Activated CD8-positive, alpha-beta T cell treated with anti-CD3 and anti-CD28 coated beads for 36 hours (primary cell): ENCODE results near the gene KIF5B. TPM values are rescaled to one million over a fixed set of nuclear protein-coding genes. Genes with fewer than 3 reads are reported as not detected.
A peak's percentile ranks its signal among the peaks of the same experiment; 100 is the strongest.

Experiments used
- ATAC-seq: fragments of 200-7000 bp; cut with Tn5 transposase; one replicate; pipeline ENCODE4 v1.10.0; 2021; ENCODE audit warnings: mild to moderate bottlenecking, moderate library complexity
- CTCF ChIA-PET: fragments of 350-600 bp; sonication (Branson Sonifier 250); formaldehyde crosslinking; loops from one replicate; lab custom pipeline; 2021; ENCODE audit warnings: antibody characterized with exemption; lab: Charles Lee
- POLR2A ChIA-PET: fragments of 350-600 bp; sonication (Branson Sonifier 250); formaldehyde crosslinking; loops from one replicate; lab custom pipeline; 2021; ENCODE audit warnings: antibody characterized with exemption; lab: Charles Lee
- DNase-seq: peaks from one replicate; pipeline ENCODE4 v3.0.0-alpha.2; 2020
- H3K27ac Mint-ChIP-seq: one replicate; pipeline ENCODE4 v1.8.0; 2021; ENCODE audit warnings: mild to moderate bottlenecking, mixed read lengths
- H3K27me3 Mint-ChIP-seq: one replicate; pipeline ENCODE4 v1.8.0; 2021; ENCODE audit warnings: mixed read lengths
- H3K36me3 Mint-ChIP-seq: one replicate; pipeline ENCODE4 v1.8.0; 2021; ENCODE audit warnings: low read depth, mixed read lengths
- H3K4me1 Mint-ChIP-seq: one replicate; pipeline ENCODE4 v1.8.0; 2021; ENCODE audit warnings: low read depth, mixed read lengths
- H3K4me3 Mint-ChIP-seq: one replicate; pipeline ENCODE4 v1.8.0; 2021; ENCODE audit warnings: mild to moderate bottlenecking, moderate library complexity, mixed read lengths
- H3K9me3 Mint-ChIP-seq: one replicate; pipeline ENCODE4 v1.8.0; 2021; ENCODE audit warnings: mixed read lengths
- CTCF ChIP-seq: fragments of 200-600 bp; IDR thresholded peaks from one replicate; pipeline ENCODE4 v1.8.0; 2022; ENCODE audit warnings: antibody characterized with exemption, mild to moderate bottlenecking
- intact Hi-C: fragments of 100-400 bp; cut with micrococcal nuclease; formaldehyde crosslinking; loops from one replicate; pipeline ENCODE4 v1.10.0; 2022
- total RNA-seq, 2 experiments: library from RNA; stranded (reverse); gene quantifications; one replicate each; pipeline ENCODE4 v1.2.3, GENCODE V29; 2021

KIF5B gene
- total RNA-seq, 2 experiments from 2014 or later, result 52.7 to 55.3 TPM

GRCh38 chr10:32036922-32037321, 19.3 kb downstream of the KIF5B start:
- ChIA-PET CTCF (no interaction called here), POLR2A (interaction anchor here (0.6 kb wide), 1 partner anchor 14 kb away, joined by 3 read pairs; no protein-coding TSS in a partner anchor)
- Mint-ChIP-seq H3K36me3 (peaks cover 58% of the 10 kb centered on the region), H3K27me3 (no peaks in the 10 kb centered on the region), H3K4me3 (no peak overlapping the region), H3K9me3 (no peaks in the 10 kb centered on the region), H3K27ac (peak overlapping the region; percentile 7), H3K4me1 (peaks cover 8% of the 10 kb centered on the region)
- no peak for TF ChIP-seq CTCF
- intact Hi-C loops, result no loop called here
- DNase-seq (no peak), ATAC-seq (no peak)

- DNase-seq (no peak), ATAC-seq (no peak)
- H3K36me3 Mint-ChIP-seq, result peaks cover 63% of the 10 kb centered on the region
- H3K4me3 Mint-ChIP-seq, result no peak overlapping the region
- no peak overlapping the region for H3K27ac Mint-ChIP-seq
- ChIA-PET POLR2A (no interaction called here), CTCF (interaction anchor here (1.1 kb wide), 1 partner anchor 172 kb away, joined by 3 read pairs; no protein-coding TSS in a partner anchor)
- no peak for TF ChIP-seq CTCF
- intact Hi-C loops, result no loop called here
- no peaks in the 10 kb centered on the region for H3K27me3 Mint-ChIP-seq
- H3K4me1 Mint-ChIP-seq, result peaks cover 3% of the 10 kb centered on the region
- no peaks in the 10 kb centered on the region for H3K9me3 Mint-ChIP-seq
These were observed 21.2 kb downstream of the KIF5B start for GRCh38 chr10:32035038-32035437.

GRCh38 chr10:32033171-32033570, 23.1 kb downstream of the KIF5B start:
- no peak overlapping the region for H3K27ac Mint-ChIP-seq
- no peak for DNase-seq
- CTCF ChIA-PET, result interaction anchor here (0.7 to 1.6 kb wide), 2 partner anchors 28 to 1442 kb away, joined by 3 read pairs; no protein-coding TSS in a partner anchor
- no peak for TF ChIP-seq CTCF
- peaks cover 8% of the 10 kb centered on the region for H3K4me1 Mint-ChIP-seq
- no peak for ATAC-seq
- H3K9me3 Mint-ChIP-seq, result no peaks in the 10 kb centered on the region
- H3K27me3 Mint-ChIP-seq, result no peaks in the 10 kb centered on the region
- intact Hi-C loops, result no loop called here
- POLR2A ChIA-PET, result no interaction called here
- H3K36me3 Mint-ChIP-seq, result peaks cover 73% of the 10 kb centered on the region
- H3K4me3 Mint-ChIP-seq, result no peak overlapping the region

GRCh38 chr10:32031920-32032319, 24.3 kb downstream of the KIF5B start:
- no peak for TF ChIP-seq CTCF
- no peak overlapping the region for H3K27ac Mint-ChIP-seq
- ChIA-PET CTCF (no interaction called here), POLR2A (no interaction called here)
- DNase-seq, result no peak
- no peaks in the 10 kb centered on the region for H3K27me3 Mint-ChIP-seq
- peaks cover 71% of the 10 kb centered on the region for H3K36me3 Mint-ChIP-seq
- H3K4me3 Mint-ChIP-seq, result no peak overlapping the region
- intact Hi-C loops, result no loop called here
- no peak for ATAC-seq
- H3K9me3 Mint-ChIP-seq, result no peaks in the 10 kb centered on the region
- peaks cover 10% of the 10 kb centered on the region for H3K4me1 Mint-ChIP-seq

- CTCF ChIA-PET, result no interaction called here
- peaks cover 10% of the 10 kb centered on the region for H3K4me1 Mint-ChIP-seq
These were observed 24.8 kb downstream of the KIF5B start for GRCh38 chr10:32031424-32031823.

More at GRCh38 chr10:32031424-32031823, 24.8 kb downstream of the KIF5B start:
- Mint-ChIP-seq H3K36me3 (peaks cover 68% of the 10 kb centered on the region), H3K27ac (no peak overlapping the region), H3K9me3 (no peaks in the 10 kb centered on the region), H3K27me3 (no peaks in the 10 kb centered on the region), H3K4me3 (no peak overlapping the region)
- intact Hi-C loops, result no loop called here
- TF ChIP-seq CTCF, result no peak
- no peak for DNase-seq
- POLR2A ChIA-PET, result no interaction called here
- no peak for ATAC-seq
